LNCaP clone FGC (cell line): ENCODE measurements around the gene LRRN3.

ENCODE experiments used
- DNase-seq: peaks from one replicate; pipeline ENCODE4 v3.0.0-alpha.2; 2011; ENCODE audit warnings: low read depth
- H3K4me3 ChIP-seq: 2 replicates; pipeline ENCODE4 v1.5.1; 2011; ENCODE audit warnings: mild to moderate bottlenecking, low read depth, low read length, control low read depth
- TF ChIP-seq, protein P1 (sequence below): IDR thresholded peaks from 2 replicates; pipeline ENCODE4 v1.5.1; 2012; ENCODE audit warnings: mild to moderate bottlenecking; ENCODE audit not compliant: control insufficient read depth, insufficient read depth; ENCODE audit errors: extremely low read depth

LRRN3 gene

GRCh38 chr7:111094419-111094818 is 3.5 kb downstream of the LRRN3 start:
- no peak overlapping the region for H3K4me3 ChIP-seq
- TF ChIP-seq, protein P1, sequence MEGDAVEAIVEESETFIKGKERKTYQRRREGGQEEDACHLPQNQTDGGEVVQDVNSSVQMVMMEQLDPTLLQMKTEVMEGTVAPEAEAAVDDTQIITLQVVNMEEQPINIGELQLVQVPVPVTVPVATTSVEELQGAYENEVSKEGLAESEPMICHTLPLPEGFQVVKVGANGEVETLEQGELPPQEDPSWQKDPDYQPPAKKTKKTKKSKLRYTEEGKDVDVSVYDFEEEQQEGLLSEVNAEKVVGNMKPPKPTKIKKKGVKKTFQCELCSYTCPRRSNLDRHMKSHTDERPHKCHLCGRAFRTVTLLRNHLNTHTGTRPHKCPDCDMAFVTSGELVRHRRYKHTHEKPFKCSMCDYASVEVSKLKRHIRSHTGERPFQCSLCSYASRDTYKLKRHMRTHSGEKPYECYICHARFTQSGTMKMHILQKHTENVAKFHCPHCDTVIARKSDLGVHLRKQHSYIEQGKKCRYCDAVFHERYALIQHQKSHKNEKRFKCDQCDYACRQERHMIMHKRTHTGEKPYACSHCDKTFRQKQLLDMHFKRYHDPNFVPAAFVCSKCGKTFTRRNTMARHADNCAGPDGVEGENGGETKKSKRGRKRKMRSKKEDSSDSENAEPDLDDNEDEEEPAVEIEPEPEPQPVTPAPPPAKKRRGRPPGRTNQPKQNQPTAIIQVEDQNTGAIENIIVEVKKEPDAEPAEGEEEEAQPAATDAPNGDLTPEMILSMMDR: no peak
- no peak for DNase-seq

- no peak for DNase-seq
- no peak overlapping the region for H3K4me3 ChIP-seq
- TF ChIP-seq, protein P1: no peak
Measured at GRCh38 chr7:111096997-111097396, 6.1 kb downstream of the LRRN3 start.

GRCh38 chr7:111098011-111098925 is 7.3 kb downstream of the LRRN3 start:
- H3K4me3 ChIP-seq: no peak overlapping the region
- peak; percentile 25 for DNase-seq
- TF ChIP-seq, protein P1: peak; percentile 82

DNA sequence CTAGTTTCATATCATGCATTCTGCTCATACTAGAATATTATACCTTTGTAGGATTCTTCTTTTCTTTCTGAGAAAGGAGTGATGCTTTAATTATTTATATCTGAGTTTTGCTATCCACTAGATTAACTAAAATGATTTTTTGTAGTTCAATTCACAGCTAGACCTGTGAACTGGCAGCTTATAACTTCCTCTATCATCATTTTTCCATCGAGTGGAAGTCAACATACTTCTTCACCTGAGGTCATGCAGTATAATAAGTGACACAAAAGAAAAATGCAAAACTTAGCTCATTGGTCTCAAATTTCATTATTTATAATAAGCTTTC is 8.0 kb downstream of the LRRN3 start:
- no peak for DNase-seq
- no peak overlapping the region for H3K4me3 ChIP-seq
- TF ChIP-seq, protein P1: no peak

DNA sequence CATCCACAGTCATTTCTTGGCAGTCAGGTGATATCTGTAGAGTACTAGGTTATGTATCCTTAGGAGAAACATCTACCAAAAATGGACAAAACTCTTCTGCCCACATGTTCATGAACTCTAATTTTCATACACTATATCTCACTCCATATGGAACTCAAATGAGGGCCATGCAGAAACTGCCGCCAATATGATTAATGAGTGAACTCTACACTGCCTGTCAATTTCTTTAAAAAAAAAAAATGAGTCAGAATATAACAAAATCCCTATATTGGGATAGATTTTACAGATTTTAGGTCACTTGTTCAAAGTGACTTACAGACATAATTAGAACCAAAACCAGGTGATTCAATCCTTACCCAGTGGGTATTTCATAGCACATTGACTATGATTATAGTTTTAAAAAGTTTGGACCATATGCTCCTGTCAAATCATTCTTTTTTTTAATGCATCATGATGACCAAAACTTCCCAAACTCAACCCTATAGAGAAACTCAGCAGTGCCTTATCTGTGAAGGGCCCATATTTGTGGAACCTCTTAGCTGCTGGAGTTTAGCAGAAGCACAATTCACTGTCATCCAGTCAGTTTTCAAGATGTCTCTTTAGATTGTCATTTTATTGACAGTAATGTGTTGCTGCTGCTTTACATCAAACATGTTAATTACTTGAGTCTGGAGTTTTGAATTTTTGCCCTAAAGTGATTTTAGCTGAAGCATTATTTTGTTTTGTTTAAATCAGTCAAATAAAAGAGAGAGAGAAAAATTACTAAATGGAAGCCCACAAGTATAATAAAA is 11.1 kb downstream of the LRRN3 start:
- no peak for DNase-seq
- no peak overlapping the region for H3K4me3 ChIP-seq
- TF ChIP-seq, protein P1: no peak

DNA sequence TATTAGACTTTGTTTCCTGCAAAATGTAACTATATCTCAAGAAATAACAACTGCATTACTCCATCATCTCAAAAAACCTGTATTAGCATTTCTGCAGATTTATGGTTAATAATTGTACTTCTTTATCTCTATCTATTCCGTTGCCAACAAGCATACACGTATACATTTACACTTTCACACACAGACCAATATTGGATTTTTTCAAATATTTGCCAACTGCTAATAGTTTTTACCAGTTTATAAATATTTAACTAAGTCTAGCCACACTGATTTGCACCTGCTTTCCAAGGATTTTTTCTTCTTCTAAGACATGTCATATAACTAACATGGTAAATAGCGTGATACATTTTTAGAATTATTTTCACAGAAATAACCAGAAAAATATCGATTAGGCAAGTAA is 12.2 kb downstream of the LRRN3 start:
- no peak for DNase-seq
- TF ChIP-seq, protein P1: no peak
- H3K4me3 ChIP-seq: no peak overlapping the region
